A673 (cell line): Measurements from ENCODE around the gene CLHC1. TPM values are rescaled to one million over a fixed set of nuclear protein-coding genes. Genes with fewer than 3 reads are reported as not detected.

Experiments
- BruUV-seq: library from RNA; stranded (reverse); fragments of 400-500 nt; replicated peaks from 2 replicates; lab custom pipeline; 2021; lab: Mats Ljungman, UMichigan
- CTCF ChIA-PET: fragments of 300-600 bp; sonication (Branson Sonifier 250); formaldehyde crosslinking; loops from one replicate; lab custom pipeline; 2022; ENCODE audit warnings: antibody characterized with exemption; lab: Charles Lee
- POLR2A ChIA-PET: fragments of 300-600 bp; sonication (Branson Sonifier 250); formaldehyde crosslinking; loops from one replicate; lab custom pipeline; 2022; ENCODE audit warnings: antibody characterized with exemption; ENCODE audit not compliant: low non-redundant PET; lab: Charles Lee
- DNase-seq: peaks from one replicate; pipeline ENCODE4 v3.0.0-alpha.2; 2015; ENCODE audit warnings: low spot score
- H3K27ac ChIP-seq: fragments of 200-600 bp; sonication (generic); 2 replicates; pipeline ENCODE4 v1.5.1; 2016; ENCODE audit warnings: mixed run types, low read depth, mild to moderate bottlenecking, mixed read lengths, antibody characterized with exemption, low read length; ENCODE audit not compliant: poor library complexity, severe bottlenecking
- H3K27me3 ChIP-seq: fragments of 200-600 bp; sonication (generic); replicated peaks from 2 replicates; pipeline ENCODE4 v1.6.1; 2017; ENCODE audit warnings: mixed run types, low read depth, mild to moderate bottlenecking, mixed read lengths, antibody characterized with exemption, low read length; ENCODE audit not compliant: insufficient read depth, poor library complexity
- H3K36me3 ChIP-seq: fragments of 200-600 bp; sonication (generic); 2 replicates; pipeline ENCODE4 v1.6.1; 2016; ENCODE audit warnings: mixed run types, mild to moderate bottlenecking, mixed read lengths, antibody characterized with exemption, low read length; ENCODE audit not compliant: insufficient read depth, poor library complexity, severe bottlenecking
- H3K4me1 ChIP-seq: fragments of 200-600 bp; sonication (generic); 2 replicates; pipeline ENCODE4 v1.6.1; 2017; ENCODE audit warnings: mixed run types, mild to moderate bottlenecking, mixed read lengths, antibody characterized with exemption, low read length; ENCODE audit not compliant: insufficient read depth, poor library complexity, severe bottlenecking
- H3K4me3 ChIP-seq: fragments of 200-600 bp; sonication (generic); 2 replicates; pipeline ENCODE4 v1.5.1; 2016; ENCODE audit warnings: low read depth, mixed run types, mild to moderate bottlenecking, mixed read lengths, low read length; ENCODE audit not compliant: poor library complexity, severe bottlenecking
- H3K9me3 ChIP-seq: fragments of 200-600 bp; sonication (generic); 2 replicates; pipeline ENCODE4 v1.6.1; 2016; ENCODE audit warnings: mixed run types, low read depth, mild to moderate bottlenecking, mixed read lengths, antibody characterized with exemption, low read length; ENCODE audit not compliant: poor library complexity, severe bottlenecking
- EZH2 ChIP-seq: fragments of 200-600 bp; sonication (generic); IDR thresholded peaks from 2 replicates; pipeline ENCODE4 v1.6.1; 2017; ENCODE audit warnings: borderline replicate concordance, low read depth, mild to moderate bottlenecking, mixed read lengths, antibody characterized with exemption, low read length; ENCODE audit not compliant: poor library complexity, severe bottlenecking
- intact Hi-C: fragments of 100-400 bp; cut with micrococcal nuclease; formaldehyde crosslinking; loops from one replicate; pipeline ENCODE4 v1.10.0; 2022; ENCODE audit not compliant: unreplicated experiment
- total RNA-seq: library from RNA; stranded (reverse); gene quantifications from 2 replicates; pipeline ENCODE4 v1.2.3, GENCODE V29; 2021
- TF ChIP-seq, protein P1 (sequence below): fragments of 300-800, 200-600 bp; sonication (generic); conservative IDR thresholded peaks from 2 replicates; pipeline ENCODE4 v1.5.1; 2017; ENCODE audit warnings: low read depth, mild to moderate bottlenecking, antibody characterized with exemption, low read length, moderate library complexity, mixed read lengths

Gene CLHC1
- total RNA-seq, 1 experiment from 2014 or later = 9.1 TPM

DNA sequence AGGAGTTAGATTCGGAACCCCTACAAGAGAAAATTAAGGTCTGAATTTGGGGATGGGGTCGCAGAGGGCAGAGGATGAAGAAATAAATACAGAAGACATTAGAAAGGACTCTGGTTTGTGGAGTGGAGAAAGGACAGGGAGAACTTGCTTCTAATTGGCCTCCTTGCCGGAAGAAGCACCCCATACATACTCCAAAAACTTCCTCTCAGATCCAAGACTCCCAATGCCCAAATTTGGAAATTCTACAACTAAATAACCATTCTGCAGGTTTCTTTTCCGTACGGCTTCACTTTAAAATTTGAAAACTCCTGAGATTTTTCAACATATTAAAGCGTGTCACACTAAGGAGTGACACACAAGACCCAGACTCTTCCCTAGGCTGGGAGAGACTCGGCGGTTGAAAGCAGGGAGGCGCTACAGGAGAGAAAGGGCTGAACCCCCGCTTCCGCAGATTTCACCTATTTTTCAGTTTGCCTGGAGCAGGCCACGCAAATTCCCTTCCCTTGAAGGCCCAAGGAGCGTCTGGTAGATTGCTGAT lies 478 bp downstream of the CLHC1 start:
- TSS peak; percentile 71 for BruUV-seq
- ChIA-PET CTCF (no interaction called here), POLR2A (no interaction called here)
- intact Hi-C loops = loop anchor here (1.0 to 2.0 kb wide), 3 partner anchors 181 to 386 kb away; partner anchors contain the start of genes CCDC88A, PPP4R3B and RTN4
- no peak for DNase-seq
- no peaks in the 10 kb centered on the region for H3K9me3 ChIP-seq
- peaks cover 32% of the 10 kb centered on the region for H3K36me3 ChIP-seq
- TF ChIP-seq EZH2 = no peak
- TF ChIP-seq, protein P1, sequence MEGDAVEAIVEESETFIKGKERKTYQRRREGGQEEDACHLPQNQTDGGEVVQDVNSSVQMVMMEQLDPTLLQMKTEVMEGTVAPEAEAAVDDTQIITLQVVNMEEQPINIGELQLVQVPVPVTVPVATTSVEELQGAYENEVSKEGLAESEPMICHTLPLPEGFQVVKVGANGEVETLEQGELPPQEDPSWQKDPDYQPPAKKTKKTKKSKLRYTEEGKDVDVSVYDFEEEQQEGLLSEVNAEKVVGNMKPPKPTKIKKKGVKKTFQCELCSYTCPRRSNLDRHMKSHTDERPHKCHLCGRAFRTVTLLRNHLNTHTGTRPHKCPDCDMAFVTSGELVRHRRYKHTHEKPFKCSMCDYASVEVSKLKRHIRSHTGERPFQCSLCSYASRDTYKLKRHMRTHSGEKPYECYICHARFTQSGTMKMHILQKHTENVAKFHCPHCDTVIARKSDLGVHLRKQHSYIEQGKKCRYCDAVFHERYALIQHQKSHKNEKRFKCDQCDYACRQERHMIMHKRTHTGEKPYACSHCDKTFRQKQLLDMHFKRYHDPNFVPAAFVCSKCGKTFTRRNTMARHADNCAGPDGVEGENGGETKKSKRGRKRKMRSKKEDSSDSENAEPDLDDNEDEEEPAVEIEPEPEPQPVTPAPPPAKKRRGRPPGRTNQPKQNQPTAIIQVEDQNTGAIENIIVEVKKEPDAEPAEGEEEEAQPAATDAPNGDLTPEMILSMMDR = no peak
- peak overlapping the region; percentile 98 for H3K27ac ChIP-seq
- no peaks in the 10 kb centered on the region for H3K27me3 ChIP-seq
- peak overlapping the region; percentile 85 for H3K4me3 ChIP-seq
- peaks cover 22% of the 10 kb centered on the region for H3K4me1 ChIP-seq

DNA sequence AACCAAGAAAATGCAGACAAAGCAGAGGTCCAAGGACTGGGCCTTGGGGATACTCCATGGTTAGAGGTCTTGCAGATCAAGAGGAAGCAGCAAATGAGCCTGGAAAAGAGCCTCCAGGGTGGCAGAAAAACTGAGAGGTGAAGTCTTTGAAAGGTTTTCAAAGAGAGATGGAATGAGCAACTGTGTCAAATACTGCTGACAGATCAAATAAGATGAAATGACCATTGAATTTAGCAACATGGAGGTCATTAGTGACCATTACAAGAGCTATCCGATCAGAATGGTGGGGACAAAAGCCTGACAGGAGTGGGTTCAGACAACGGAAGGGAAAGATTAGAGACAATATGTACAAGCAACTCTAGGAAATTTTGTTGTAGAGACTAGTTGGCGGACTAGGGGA lies 1.5 kb downstream of the CLHC1 start:
- ChIA-PET POLR2A (interaction anchor here (0.7 kb wide), 1 partner anchor 154 kb away, joined by 3 read pairs; no protein-coding TSS in a partner anchor), CTCF (no interaction called here)
- no peaks in the 10 kb centered on the region for H3K9me3 ChIP-seq
- TF ChIP-seq, protein P1 = no peak
- TF ChIP-seq EZH2 = no peak
- H3K4me1 ChIP-seq = peaks cover 22% of the 10 kb centered on the region
- H3K36me3 ChIP-seq = peaks cover 22% of the 10 kb centered on the region
- DNase-seq = no peak
- H3K4me3 ChIP-seq = no peak overlapping the region
- H3K27ac ChIP-seq = no peak overlapping the region
- H3K27me3 ChIP-seq = no peaks in the 10 kb centered on the region
- no TSS peak for BruUV-seq
- intact Hi-C loops = no loop called here

DNA sequence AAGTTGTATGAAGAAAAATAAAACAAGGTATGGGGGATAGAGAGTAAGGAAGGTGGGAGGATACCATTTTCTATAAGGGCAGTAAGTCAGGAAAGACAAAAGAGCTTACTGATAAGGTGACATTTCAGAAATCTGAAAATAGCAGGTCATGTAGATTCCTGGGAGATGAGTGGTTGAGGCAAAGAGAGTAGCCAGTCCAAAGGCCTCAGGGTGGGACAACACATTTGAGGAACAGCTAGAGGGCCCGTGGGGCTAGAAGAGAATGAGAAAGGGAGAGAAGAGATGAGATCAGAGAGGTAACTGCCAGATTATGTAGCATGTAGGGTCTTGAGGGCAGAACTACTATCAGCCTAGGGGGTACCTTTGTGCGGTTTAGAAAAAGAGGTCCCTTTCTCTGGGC lies 2.9 kb downstream of the CLHC1 start:
- intact Hi-C loops = no loop called here
- peaks cover 8% of the 10 kb centered on the region for H3K36me3 ChIP-seq
- POLR2A ChIA-PET = no interaction called here
- no TSS peak for BruUV-seq
- DNase-seq = no peak
- TF ChIP-seq, protein P1 = no peak
- no peak for TF ChIP-seq EZH2
- peaks cover 11% of the 10 kb centered on the region for H3K4me1 ChIP-seq
- no peak overlapping the region for H3K27ac ChIP-seq
- CTCF ChIA-PET = no interaction called here
- no peaks in the 10 kb centered on the region for H3K27me3 ChIP-seq
- no peaks in the 10 kb centered on the region for H3K9me3 ChIP-seq
- H3K4me3 ChIP-seq = no peak overlapping the region
